A673 (cell line): ENCODE data around the gene GOLGA3.

ENCODE experiments used
- CTCF ChIP-seq: fragments of 300-800, 200-600 bp; sonication (generic); conservative IDR thresholded peaks from 2 replicates; pipeline ENCODE4 v1.5.1; 2017; ENCODE audit warnings: low read depth, mild to moderate bottlenecking, antibody characterized with exemption, low read length, moderate library complexity, mixed read lengths
- EZH2 ChIP-seq: fragments of 200-600 bp; sonication (generic); IDR thresholded peaks from 2 replicates; pipeline ENCODE4 v1.6.1; 2017; ENCODE audit warnings: borderline replicate concordance, low read depth, mild to moderate bottlenecking, mixed read lengths, antibody characterized with exemption, low read length; ENCODE audit not compliant: poor library complexity, severe bottlenecking

GRCh38 chr12:132729541-132730320, 98.9 kb downstream of the GOLGA3 start:
- TF ChIP-seq CTCF = no peak
- TF ChIP-seq EZH2 = no peak
